NCI-H82 treated with DMSO at 0.1 percent for 48 hours (cell line): ENCODE results near the gene TOX3.

Source experiments
- DNase-seq: peaks from one replicate; lab custom pipeline; 2025; ENCODE audit not compliant: unreplicated experiment; lab: John Stamatoyannopoulos, UW

Gene TOX3

DNA sequence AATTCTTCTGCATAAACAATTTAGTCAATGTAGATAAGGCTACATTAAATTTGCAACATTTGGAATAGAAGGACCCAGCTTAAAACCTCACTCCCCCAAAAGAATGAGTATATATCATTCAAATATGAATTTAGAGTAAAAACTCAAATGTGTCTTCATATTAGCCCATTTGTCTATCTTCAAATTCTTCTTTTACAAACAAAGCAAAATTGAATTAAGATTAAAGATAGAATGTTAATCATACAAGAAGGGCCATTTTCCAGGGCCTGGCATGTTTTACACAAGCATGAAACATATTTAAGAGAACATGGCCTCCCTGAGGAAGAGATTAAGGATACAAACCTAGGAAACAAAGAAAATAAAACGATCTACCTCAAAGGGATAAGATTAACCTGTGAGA, 8.4 kb downstream of the TOX3 start:
- DNase-seq = no peak

DNA sequence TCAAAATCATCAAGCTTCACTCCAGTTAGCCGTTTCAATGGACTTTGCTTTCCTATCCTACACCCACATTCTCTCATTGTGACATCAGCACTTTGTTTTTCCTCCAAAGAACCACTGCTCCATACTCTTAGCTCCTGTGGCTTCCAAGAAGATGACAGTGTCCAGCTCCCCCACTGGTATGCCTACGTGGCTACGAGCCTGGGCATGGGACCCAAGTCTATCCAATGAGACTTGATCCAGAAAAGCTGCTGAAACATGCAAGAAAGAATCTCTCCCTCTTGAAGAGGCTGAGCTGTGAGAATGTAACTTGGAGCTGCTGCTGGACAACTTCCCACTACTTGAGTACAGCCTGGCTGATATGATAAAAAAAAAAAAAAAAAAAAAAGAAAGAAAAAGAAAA, 9.4 kb downstream of the TOX3 start:
- DNase-seq = no peak

DNA sequence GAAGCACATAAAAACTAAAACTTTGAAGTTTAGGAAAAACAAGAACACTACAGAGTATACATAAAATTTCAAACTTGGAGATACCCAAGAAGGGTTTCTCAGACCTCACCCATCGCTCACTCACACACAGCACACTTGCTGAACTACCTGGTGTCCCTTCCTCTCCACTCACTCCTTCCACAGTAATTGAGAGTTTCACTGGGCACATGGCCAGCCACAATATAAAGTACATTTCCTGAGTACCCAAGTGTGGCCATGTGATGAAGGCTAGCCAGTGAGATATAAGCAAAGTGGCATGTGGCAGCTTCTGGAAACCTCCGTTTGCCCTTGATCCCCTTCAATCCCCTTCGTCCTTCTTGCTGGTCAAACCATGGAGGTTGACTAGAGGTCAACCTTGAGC, 11.9 kb downstream of the TOX3 start:
- no peak for DNase-seq

DNA sequence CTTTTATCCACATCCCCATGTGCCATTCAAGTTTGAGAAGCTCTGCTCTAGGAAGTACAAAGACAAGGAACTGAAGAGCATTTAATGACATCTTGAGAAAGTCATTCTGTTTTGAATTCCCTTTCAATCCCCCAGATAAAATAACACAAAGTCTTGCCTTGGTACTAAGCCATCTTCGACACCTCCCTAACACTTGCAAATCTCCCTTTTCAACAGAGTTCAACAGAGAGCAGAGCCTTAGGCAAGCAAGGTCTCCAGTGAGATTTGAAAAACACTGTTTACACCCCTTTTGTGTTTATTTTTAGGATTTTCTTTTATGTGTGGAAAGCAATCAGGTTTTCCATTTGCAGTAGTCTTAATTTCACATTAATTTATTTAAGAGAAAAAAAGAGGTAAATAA, 13.6 kb downstream of the TOX3 start:
- DNase-seq = no peak

DNA sequence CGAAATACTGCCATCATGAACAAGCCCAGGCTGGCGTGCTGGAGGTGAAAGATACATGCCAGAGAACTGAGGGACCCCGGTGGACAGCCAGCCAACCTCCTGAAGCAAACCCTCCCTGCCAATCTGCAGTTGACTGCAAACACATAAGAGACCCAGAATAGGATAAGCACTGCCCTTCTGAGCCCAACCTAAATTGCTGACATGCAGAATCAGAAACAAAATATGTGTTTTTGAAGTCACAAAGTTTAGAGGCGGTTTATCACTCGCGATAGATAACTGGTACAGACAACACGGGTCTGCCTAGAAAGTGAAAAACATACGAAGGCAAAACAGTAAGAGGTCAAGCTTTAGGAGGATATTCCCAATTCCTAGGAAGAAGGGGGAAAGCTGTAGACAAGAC, 14.6 kb downstream of the TOX3 start:
- no peak for DNase-seq

DNA sequence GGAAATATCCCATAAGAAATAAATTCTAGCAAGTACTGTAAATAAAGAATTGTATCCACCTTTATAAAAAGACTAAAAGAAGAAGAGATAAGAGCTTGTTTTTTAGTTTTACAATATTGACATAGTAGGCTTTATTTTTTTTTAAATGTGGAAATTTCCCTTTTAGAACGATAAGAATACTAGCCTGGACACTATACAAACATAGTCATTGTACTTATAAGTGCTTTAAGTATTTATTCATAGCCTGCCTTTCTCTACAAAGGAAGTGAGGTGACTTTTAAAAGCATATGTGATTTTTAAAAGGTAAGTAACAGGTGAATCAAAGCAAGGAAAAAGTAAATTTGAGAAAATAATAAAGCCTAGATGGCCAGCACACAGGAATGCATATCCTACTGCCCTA, 17.7 kb downstream of the TOX3 start:
- DNase-seq = no peak

DNA sequence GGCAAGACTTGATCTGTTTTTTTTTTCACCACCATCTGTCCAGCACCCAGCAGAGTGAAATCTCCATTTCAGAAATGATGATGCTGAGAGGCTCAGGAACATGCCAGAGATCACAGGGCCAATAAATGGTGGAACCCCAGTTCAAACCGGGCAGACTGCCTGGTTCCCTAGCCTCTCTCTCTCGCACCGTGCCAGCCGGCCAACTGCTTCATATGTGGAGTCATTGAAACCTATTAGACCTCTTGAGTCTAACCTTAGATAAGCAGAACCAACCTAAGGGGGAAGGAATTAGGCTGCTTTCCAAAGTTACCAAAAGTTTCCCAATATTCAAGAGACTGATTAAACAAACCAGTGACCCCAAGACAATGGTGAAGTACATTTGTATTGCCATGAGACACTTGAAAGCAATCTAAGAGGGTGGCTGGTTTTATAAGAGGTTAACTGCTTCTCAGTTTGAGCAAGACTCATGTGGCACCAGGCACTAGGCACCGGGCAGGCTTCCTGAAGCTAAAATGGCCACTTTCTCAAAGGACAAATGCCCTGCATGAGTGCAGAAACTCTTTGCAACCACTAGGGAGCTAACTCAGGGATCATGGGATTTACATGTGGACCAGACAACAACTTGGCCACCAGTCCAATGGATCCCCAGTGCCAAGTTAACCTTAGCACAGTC, 18.4 kb downstream of the TOX3 start:
- DNase-seq = no peak

DNA sequence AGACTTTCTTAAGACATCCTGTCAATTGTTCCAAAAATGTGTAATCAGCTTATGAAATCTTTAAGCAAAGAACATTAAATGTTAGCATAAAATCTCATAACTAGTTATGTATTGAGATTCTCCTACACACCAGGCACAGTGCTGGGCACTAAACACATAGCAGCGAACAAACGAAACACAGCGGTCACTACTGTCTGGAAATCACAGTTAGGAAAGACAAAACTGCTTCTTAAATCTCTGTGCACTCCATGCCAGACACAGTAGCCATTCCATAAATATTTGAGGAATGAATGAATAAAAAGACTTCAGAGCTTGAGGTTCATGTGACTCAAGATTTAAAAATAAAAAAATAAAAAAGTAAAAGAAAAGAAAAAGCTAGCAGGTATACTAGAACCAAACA, 20.1 kb downstream of the TOX3 start:
- DNase-seq = no peak

DNA sequence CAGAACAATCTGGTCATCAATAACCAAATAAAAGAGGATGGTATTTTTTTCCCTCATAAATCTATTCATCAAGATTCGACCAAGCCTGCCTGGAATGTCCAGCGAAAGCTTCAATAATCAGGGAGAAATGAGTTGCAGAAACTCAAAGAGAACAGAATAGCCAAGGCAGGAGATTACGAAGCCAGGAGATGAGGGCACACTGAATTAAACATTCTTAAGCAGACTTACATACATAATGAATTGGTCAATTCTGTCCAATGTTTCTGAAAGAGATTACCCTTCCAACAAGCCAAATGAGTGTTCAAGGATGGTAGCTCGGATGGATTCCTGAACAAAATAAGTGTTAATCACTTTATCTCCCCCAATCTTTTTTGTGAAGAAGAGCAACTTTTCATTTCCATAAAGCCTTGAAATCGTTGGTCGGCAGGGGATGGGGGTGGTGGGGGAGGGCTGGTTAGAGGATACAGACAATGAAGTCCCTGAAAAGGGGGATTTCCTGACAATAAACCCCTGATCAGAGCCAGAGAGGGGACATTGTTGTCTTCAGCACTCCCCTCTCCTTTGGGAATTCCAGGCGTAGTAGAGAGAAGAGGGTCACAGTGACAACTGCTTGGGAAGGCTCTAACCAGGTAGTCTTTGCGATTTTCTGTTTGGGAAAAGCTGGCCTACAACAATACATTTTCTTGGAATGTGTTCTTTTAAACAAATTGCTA, 20.7 kb downstream of the TOX3 start:
- no peak for DNase-seq

DNA sequence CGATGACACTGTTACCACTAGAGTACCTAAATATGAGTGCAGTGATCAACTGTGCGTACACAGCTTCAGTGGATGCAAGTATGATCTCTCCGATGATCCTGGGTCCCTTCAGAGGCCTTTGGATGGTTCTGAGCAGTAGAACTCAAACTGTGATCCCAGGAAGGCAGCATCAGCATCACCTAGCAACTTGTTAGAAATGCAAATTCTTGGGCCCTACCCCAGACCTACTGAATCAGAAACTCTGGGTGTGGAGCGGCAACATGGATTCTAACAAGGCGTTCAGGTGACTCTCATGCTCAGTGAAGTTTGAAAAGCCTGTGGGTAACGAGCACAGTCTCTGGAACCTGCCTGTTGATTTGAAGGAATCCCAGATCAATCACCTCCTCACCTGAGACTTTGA, 25.4 kb downstream of the TOX3 start:
- no peak for DNase-seq

DNA sequence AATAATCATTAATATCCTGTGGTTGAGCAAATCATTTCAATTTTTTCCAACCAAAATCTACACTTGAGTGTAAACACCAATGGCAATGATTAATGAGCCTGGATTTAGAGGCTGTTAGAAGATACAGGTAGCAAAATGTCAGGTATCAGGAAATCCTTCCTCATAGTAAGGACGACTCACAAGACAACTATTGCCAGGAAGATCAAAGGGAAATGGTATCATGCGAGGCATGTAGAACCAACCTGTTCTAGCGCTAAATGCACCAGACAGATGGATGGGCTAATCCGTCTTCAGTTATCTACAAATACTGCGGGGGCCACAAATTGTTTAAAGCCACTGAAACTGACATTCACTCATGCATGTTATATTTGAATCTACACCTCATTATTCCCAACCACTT, 28.1 kb downstream of the TOX3 start:
- DNase-seq = no peak

DNA sequence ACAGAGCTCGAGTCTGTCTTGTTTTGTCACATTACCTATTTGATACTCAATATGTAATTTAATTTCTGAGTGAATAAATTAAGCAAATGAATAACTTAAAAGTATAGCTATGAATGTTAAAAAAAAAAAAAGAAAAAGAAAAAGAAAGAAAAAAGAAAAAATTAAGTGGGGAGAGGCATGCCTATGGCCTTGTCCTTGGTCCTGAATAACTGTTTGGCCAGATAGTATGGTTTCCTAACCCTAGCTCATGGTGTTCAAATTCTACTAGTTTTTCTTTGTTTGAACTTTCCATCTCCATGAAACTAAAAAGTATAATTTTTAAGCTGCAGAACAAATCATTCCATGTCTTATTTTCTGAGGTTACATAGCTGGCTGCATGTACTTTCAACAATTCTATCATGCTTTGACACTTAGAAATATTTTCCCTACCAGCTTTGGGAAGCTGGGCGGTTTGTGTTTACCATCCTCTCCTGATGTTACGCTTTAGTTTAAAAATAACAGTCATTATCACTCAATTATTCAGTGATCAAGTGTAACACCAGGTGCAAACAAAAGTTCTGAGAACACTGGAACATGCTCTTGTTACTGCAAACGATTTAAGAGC, 31.8 kb downstream of the TOX3 start:
- no peak for DNase-seq

DNA sequence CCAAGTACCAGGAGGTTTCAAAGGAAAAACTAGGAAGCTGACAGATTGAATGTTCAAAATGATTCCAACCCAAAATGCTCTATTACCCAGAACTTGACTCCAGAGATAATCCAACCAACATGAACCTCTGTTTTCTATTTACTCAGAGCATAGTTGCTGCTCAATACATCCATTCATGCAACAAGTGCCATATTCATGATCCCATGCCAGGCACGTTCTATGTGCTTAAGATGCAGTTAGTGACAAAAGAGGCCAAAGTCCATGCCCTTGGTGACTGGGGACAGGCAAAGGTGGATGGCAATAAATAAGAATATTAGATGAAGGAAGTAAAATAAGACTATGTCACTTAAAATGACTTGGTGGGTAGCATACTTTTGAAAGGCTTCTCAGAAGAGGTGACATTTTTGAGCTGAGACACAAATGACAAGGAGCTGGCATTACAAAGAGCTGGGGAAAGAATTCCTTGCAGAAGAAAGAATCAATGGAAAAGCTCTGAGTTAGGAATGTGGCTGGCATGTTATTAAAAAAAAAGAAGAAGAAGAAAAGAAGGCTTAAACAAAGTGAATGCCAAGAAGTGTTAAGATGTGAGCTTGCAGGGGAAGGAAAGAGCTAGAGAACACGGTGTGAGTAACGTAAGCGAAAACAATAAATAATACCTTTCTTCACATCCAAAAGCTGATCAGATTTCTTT, 34.5 kb downstream of the TOX3 start:
- DNase-seq = no peak

DNA sequence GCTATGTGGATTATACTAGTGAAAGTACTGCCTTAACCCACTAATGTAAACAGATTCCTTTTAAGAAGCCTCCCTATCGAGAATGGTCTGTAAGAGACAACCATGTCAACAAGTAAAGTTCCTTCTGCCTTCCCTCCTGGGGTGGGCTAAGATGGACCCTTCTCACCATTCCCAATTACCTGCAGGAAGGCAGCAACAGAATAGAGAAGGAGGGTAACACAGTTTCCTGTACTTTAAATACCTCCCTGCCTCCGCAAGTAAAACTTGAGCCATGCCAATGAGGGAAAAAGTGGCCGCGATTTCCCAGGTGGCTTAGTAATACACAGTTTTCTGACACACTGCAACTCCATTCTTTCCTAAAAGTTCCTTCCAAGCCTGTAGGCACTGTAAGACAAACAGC, 45.2 kb downstream of the TOX3 start:
- DNase-seq = no peak

DNA sequence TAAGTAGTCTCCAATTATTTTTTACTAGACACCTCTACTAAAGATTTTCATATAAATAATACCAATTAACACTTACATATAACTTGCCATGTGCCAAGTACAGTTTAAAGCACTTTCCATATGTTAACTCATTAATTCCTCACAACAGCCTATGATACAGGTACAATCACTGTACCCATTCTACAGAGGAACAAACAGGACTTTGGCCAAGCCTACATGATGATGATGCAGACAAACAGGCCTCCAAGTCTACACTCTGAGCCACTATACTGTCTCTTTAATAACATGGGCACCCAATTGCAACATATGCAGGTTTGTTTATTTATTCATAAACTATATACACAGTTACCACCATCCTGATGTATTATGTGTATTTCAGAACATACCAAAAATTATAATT, 46.0 kb downstream of the TOX3 start:
- no peak for DNase-seq

DNA sequence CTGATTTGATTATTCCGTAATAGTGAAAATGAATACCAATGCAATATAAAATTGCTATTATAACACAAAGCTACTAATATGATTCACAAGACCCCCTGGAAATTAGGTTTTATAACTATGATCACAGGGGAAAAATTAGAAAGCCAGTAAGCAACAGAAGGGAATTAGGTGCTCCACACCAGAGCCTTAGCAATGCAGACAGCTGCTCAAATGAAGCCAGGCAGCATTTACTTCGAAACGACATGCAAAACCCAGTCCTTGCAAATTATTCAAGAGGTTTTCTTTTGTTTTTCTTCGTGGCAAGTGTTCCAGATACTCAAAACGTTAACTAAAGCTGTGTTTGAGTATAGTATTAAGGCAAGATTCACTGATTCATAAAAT, 47.9 kb downstream of the TOX3 start:
- DNase-seq = no peak

DNA sequence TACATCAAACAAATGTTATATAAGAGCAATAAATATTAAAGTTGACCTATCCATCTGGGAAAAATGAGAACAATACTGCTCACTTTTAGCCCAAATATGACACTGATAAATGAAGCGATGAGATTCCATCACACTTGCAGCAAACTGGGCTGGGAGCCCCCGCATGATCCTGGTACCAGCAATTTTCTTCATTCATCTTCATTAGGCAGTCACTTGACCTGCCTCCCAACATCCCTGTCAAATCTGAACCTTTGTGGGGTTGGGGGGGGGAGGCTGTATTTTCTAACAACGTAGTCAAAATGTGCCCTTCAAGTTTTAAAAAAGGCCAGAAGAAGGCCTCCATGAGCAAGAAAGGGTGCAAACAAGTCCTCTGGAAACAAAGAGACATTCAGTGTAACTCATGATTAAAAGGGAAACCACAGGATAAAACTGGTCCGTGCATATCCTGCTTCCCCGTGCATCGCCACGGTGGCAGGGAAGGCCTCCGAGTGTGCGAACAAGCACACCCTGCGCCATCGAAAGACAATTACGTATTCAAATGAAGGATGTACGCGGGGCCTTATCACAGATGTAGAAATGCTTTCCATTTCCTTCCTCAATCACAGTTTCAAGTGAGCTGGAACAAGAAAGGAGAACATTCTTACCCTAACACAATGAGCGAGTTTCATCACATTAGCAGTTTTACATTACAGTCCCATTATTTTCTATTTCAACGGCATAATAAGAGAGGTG, 48.4 kb downstream of the TOX3 start:
- DNase-seq = no peak

DNA sequence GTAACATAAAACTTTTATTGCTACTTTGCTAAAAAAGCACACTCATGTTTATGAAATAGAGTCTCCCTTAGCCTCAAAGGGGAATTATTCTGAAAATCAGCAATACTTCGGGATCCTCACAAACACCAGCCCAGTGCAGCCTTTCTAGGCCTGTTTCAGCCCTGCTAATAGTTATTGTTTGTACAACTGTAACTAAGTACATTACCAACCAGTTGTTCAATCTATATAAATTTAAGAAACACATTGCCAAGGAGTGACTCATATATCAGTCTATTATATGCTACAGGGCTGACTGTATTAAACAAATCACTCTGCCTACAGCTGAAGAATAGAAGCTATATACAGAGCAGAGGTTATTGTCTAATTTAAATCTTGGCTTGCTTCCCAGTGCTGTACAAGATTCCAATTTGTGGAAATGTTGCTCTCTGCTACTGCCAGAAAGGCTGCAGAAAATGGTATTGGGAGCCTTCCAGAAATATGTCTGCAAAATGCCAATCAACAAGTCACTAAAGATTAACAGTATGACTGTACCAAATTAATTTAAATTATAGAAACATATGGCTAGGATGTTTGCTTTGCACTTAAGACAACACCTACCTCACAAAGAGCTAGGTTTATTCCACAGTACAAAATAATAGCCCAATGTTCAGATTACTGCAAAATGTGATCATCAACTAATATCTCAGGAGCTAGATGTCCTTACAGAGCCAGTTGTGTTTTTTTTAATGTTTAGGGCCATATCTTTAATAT, 49.7 kb downstream of the TOX3 start:
- DNase-seq = no peak

DNA sequence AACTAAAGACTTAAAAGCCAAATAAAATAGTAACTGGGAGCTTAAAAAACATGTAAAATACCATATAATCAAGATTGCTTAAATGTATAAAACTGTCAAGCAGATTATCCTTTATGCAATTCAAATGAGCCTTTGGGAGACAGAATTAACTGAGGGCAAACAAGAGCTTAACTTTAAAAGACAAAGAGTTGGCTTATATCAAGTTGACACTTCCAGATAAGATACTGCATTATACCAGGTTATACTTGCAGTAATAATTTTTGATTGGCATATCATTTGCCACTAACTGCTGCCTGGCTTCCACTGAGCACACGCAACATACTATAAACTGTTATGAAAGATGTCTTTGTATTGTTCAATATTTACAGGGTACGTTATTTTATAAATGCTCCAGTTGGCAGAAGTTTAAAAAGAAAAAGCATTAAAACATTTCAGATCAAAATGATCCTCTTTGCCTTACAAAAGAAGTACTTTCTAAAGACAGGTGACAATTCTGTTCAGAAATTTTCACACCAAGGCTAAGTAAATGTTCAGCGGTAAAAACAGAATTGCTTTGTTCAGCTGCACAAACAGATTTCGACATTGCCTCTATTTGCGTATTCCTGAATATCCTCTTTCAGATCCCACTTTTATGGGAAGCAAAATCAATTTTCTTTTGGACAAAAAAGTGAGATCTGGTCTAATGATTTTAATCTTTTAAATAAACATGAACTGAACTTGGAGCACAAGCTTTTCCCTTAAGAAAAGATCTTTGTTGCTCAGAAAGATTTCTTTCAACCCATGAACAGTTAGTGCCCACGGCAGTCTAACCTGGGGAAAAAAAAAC, 50.7 kb downstream of the TOX3 start:
- DNase-seq = no peak

DNA sequence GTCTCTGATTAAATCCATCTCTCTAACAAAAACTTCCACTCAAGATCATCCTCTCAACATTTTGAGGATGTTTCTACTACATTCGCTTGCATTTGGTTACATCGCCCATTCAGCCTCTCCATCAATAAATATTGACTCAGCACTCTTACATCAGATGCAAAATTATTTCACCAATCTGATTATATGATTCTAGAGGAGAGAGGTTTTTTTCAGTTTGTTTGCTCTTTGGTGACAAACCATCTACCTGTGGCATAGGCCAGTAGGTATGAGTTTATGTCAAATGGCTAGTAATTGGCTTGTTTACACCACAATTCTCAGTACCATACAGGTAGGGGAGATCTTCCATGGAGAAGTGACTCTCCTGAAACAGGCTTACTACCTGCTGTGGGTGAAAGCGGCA, 52.3 kb downstream of the TOX3 start:
- no peak for DNase-seq
